ENCODE measurements around the gene FAM168B. TPM values are rescaled to one million over a fixed set of nuclear protein-coding genes. Genes with fewer than 3 reads are reported as not detected.

Gene FAM168B
- total RNA-seq, 2 donors from 2014 or later: 144 to 156 TPM

GRCh38 chr2:131035112-131035825, 58.0 kb downstream of the FAM168B start:
- H3K27me3 ChIP-seq (replicated peaks; ENCODE audit: insufficient read depth): no peaks in the 10 kb centered on the region
- peak overlapping the region; percentile 63 for H3K4me3 ChIP-seq
- DNase-seq (ENCODE audit: low spot score) (no peak), ATAC-seq (ENCODE audit: insufficient number of reproducible peaks, low FRiP score, low read depth) (no peak)
- no peaks in the 10 kb centered on the region for H3K9me3 ChIP-seq
- H3K36me3 ChIP-seq: no peaks in the 10 kb centered on the region
- no peak overlapping the region for H3K27ac ChIP-seq
- peaks cover 0 to 9% of the 10 kb centered on the region in 2 donors for H3K4me1 ChIP-seq (ENCODE audit: control insufficient read depth in 1 of 2, low read depth in 2 of 2)
- TF ChIP-seq, protein P1, sequence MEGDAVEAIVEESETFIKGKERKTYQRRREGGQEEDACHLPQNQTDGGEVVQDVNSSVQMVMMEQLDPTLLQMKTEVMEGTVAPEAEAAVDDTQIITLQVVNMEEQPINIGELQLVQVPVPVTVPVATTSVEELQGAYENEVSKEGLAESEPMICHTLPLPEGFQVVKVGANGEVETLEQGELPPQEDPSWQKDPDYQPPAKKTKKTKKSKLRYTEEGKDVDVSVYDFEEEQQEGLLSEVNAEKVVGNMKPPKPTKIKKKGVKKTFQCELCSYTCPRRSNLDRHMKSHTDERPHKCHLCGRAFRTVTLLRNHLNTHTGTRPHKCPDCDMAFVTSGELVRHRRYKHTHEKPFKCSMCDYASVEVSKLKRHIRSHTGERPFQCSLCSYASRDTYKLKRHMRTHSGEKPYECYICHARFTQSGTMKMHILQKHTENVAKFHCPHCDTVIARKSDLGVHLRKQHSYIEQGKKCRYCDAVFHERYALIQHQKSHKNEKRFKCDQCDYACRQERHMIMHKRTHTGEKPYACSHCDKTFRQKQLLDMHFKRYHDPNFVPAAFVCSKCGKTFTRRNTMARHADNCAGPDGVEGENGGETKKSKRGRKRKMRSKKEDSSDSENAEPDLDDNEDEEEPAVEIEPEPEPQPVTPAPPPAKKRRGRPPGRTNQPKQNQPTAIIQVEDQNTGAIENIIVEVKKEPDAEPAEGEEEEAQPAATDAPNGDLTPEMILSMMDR (IDR thresholded peaks at IDR 0.05): no peak

DNA sequence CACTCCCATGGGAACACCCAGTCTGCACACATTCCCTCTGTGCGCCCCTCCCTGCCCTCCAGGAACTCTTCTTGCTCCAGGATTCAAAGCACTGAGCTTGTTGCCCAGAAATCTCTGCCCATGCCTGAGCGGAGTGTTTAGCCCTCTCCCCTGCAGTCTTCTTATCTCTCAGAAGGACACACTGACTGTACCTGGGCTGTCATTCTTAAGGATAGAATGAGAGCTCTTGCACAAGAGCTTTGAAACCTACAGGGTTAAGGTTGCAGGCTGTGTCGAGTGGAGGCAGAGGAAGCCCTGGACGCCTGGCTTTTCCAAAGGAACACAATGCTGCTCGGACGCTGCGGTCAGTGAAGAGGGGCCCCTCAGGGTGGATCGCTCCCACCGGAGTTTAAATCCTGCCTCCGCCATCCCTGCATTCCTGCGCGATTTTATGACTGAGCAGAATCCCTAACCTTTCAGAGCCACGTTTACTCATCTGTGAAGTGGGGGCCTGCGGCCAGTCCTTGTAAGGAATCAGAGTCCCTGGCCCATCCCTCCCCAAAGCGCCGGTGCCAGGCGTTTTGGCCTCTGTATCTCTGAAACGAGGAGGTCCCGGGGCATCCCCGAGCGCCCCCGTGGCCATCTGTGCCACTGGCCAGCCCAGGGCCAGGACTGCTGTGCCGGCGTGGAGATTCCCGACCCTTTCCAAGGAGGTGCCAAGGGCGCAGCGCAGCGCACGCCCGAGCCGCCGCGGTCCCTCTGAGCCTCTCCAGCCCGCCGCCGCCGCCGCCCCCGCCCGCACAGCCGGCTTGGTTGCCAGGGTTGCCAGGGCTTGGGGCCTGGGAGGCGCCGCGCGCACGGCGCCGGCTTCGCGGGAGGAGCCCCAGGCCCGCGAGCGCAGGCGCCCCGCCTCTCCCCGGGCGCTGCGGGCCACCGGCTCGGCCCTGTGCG, 58.9 kb downstream of the FAM168B start:
- no peak for ATAC-seq (ENCODE audit: insufficient number of reproducible peaks, low FRiP score, low read depth)
- H3K27ac ChIP-seq: no peak overlapping the region
- H3K36me3 ChIP-seq: no peaks in the 10 kb centered on the region
- TF ChIP-seq, protein P1 (IDR thresholded peaks at IDR 0.05): no peak
- no peak for DNase-seq (ENCODE audit: low spot score)
- H3K9me3 ChIP-seq: no peaks in the 10 kb centered on the region
- H3K4me3 ChIP-seq: peak overlapping the region; percentile 64
- H3K4me1 ChIP-seq (ENCODE audit: control insufficient read depth in 1 of 2, low read depth in 2 of 2): peaks cover 0 to 9% of the 10 kb centered on the region in 2 donors
- no peaks in the 10 kb centered on the region for H3K27me3 ChIP-seq (replicated peaks; ENCODE audit: insufficient read depth)

DNA sequence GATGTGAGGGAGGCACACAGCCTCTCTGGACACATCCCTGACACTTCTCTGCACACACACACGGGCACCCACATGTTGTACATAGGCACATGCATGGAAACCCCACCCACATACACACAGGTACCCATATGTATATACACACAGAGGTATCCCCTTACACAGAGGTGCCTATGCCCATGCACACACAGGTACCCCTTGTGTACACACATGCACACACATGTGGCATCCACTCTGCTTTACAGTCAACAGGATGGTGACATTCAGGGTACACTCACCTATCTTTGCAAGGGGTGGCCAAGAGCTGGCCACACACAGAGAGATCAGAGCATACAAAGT, 59.5 kb downstream of the FAM168B start:
- H3K4me1 ChIP-seq (ENCODE audit: control insufficient read depth in 1 of 2, low read depth in 2 of 2): peaks cover 0 to 9% of the 10 kb centered on the region in 2 donors
- H3K27me3 ChIP-seq (replicated peaks; ENCODE audit: insufficient read depth): no peaks in the 10 kb centered on the region
- H3K4me3 ChIP-seq: no peak overlapping the region
- no peak for DNase-seq (ENCODE audit: low spot score)
- no peaks in the 10 kb centered on the region for H3K9me3 ChIP-seq
- TF ChIP-seq, protein P1 (IDR thresholded peaks at IDR 0.05): no peak
- no peaks in the 10 kb centered on the region for H3K36me3 ChIP-seq
- no peak overlapping the region for H3K27ac ChIP-seq
- no peak for ATAC-seq (ENCODE audit: insufficient number of reproducible peaks, low FRiP score, low read depth)

GRCh38 chr2:131032393-131032836, 60.8 kb downstream of the FAM168B start:
- no peak overlapping the region for H3K27ac ChIP-seq
- H3K36me3 ChIP-seq: no peaks in the 10 kb centered on the region
- TF ChIP-seq, protein P1 (IDR thresholded peaks at IDR 0.05): no peak
- DNase-seq (ENCODE audit: low spot score) (no peak), ATAC-seq (ENCODE audit: insufficient number of reproducible peaks, low FRiP score, low read depth) (no peak)
- no peaks in the 10 kb centered on the region for H3K27me3 ChIP-seq (replicated peaks; ENCODE audit: insufficient read depth)
- H3K9me3 ChIP-seq: no peaks in the 10 kb centered on the region
- H3K4me1 ChIP-seq (ENCODE audit: control insufficient read depth in 1 of 2, low read depth in 2 of 2): peaks cover 0 to 9% of the 10 kb centered on the region in 2 donors
- H3K4me3 ChIP-seq: no peak overlapping the region

- TF ChIP-seq, protein P1 (IDR thresholded peaks at IDR 0.05): no peak
- Histone ChIP-seq H3K27ac (no peak overlapping the region), H3K9me3 (no peaks in the 10 kb centered on the region), H3K4me1 (ENCODE audit: control insufficient read depth in 1 of 2, low read depth in 2 of 2) (peaks cover 0 to 9% of the 10 kb centered on the region in 2 donors), H3K4me3 (no peak overlapping the region), H3K27me3 (replicated peaks; ENCODE audit: insufficient read depth) (no peaks in the 10 kb centered on the region), H3K36me3 (no peaks in the 10 kb centered on the region)
- ATAC-seq (ENCODE audit: insufficient number of reproducible peaks, low FRiP score, low read depth) (no peak), DNase-seq (ENCODE audit: low spot score) (no peak)
Measured at GRCh38 chr2:131031875-131032274, 61.4 kb downstream of the FAM168B start.
